Lung (tissue), 12 donors: ENCODE measurements around the gene CHRD. TPM values are rescaled to one million over a fixed set of nuclear protein-coding genes. Genes with fewer than 3 reads are reported as not detected.

Source experiments
- ATAC-seq: fragments of 200-7000 bp; cut with Tn5 transposase; one replicate; pipeline ENCODE4 v1.9.1; 2020; ENCODE audit warnings: moderate number of reproducible peaks; ENCODE audit not compliant: insufficient read depth, low FRiP score
- DNase-seq, 3 donors: peaks; one replicate each; pipeline ENCODE4 v3.0.0-alpha.2; 2013 to 2017
- H3K27ac ChIP-seq, 2 donors: one replicate each; pipeline ENCODE4 v1.5.1; 2013; ENCODE audit warnings: mild to moderate bottlenecking in 2 of 2, moderate library complexity in 2 of 2, control low read depth in 1 of 2, inconsistent platforms in 1 of 2, low read depth in 1 of 2, low read length in 1 of 2
- H3K27me3 ChIP-seq, 3 donors: one replicate each; pipeline ENCODE4 v1.5.1; 2013; ENCODE audit warnings: low read length in 2 of 3; ENCODE audit not compliant: control insufficient read depth in 3 of 3, insufficient read depth in 3 of 3
- H3K36me3 ChIP-seq, 4 donors: one replicate each; pipeline ENCODE4 v1.5.1; 2013; ENCODE audit warnings: low read length in 4 of 4, mild to moderate bottlenecking in 1 of 4, moderate library complexity in 1 of 4; ENCODE audit not compliant: control insufficient read depth in 4 of 4, insufficient read depth in 4 of 4
- H3K4me1 ChIP-seq, 5 donors: one replicate each; pipeline ENCODE4 v1.5.1; 2013; ENCODE audit warnings: low read length in 5 of 5, mild to moderate bottlenecking in 2 of 5, moderate library complexity in 1 of 5; ENCODE audit not compliant: control insufficient read depth in 5 of 5, insufficient read depth in 5 of 5
- H3K4me3 ChIP-seq: one replicate; pipeline ENCODE4 v1.5.1; 2013; ENCODE audit warnings: mild to moderate bottlenecking, control low read depth, moderate library complexity
- H3K9ac ChIP-seq, 2 donors: one replicate each; pipeline ENCODE4 v1.5.1; 2013; ENCODE audit warnings: low read length in 2 of 2, control low read depth in 1 of 2; ENCODE audit not compliant: insufficient read depth in 1 of 2
- H3K9me3 ChIP-seq, 4 donors: one replicate each; pipeline ENCODE4 v1.5.1; 2013; ENCODE audit warnings: low read length in 3 of 4, mild to moderate bottlenecking in 1 of 4, moderate library complexity in 1 of 4; ENCODE audit not compliant: control insufficient read depth in 4 of 4, insufficient read depth in 3 of 4
- WGBS, 2 donors: extraction: QIAGEN DNeasy Blood & Tissue Kit; methylation state at CpG; one replicate each; pipeline ENCODE4 v1.1.7; 2013; 5-methylcytosine and 5-hydroxymethylcytosine counted together
- polyA plus RNA-seq, 2 donors: library from polyadenylated mRNA; stranded (reverse); fragments of 200-250 nt; gene quantifications; one replicate each; pipeline ENCODE4 v1.2.1, GENCODE V29; 2013
- total RNA-seq, 2 donors: library from RNA; depleted of rRNA in 1 of 2; stranded (reverse); fragments of >200 nt in 1 of 2; gene quantifications; one replicate each; pipeline ENCODE4 v1.2.1, GENCODE V29; 2014 to 2021
- TF ChIP-seq, protein P1 (sequence below): IDR thresholded peaks from 2 replicates; pipeline ENCODE4 v1.5.1; 2012; ENCODE audit warnings: mild to moderate bottlenecking; ENCODE audit errors: control extremely low read depth, extremely low read depth
- donor health status: control.
- donor health status: control.
- donor health status: Bipolar disorder and iron deficiency.
- donor health status: healthy.
- donor health status: DM: yes; HTN: yes; CAD: no.

The CHRD gene
- total and polyA plus RNA-seq, 4 donors = 4.2 to 16.7 (median 5.8) TPM

DNA sequence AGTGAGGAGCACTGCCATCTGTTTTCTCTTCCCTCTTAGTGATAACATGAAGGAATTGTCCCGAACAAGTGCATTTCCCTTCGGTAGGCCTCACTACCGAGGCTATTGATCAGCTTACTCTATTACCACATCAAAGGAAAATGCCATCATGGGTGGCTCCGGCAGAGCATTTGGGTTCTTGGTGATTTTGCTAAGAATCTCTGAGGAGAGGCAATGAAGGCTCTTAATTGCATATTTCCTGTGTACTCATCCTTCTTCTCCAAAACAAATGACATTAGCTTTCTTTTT lies 35.3 kb downstream of the CHRD start:
- H3K27me3 ChIP-seq = peaks cover 0 to 2% (median 0%) of the 10 kb centered on the region in 3 donors
- ATAC-seq (no peak), DNase-seq (no peak)
- no peaks in the 10 kb centered on the region for H3K4me1 ChIP-seq
- H3K4me3 ChIP-seq = no peak overlapping the region
- WGBS, 2 donors = 76 to 85% methylated on average over 4 of the region's 4 CpGs
- no peaks in the 10 kb centered on the region for H3K9me3 ChIP-seq
- no peaks in the 10 kb centered on the region for H3K36me3 ChIP-seq
- no peak overlapping the region for H3K9ac ChIP-seq
- no peak overlapping the region for H3K27ac ChIP-seq
- TF ChIP-seq, protein P1, sequence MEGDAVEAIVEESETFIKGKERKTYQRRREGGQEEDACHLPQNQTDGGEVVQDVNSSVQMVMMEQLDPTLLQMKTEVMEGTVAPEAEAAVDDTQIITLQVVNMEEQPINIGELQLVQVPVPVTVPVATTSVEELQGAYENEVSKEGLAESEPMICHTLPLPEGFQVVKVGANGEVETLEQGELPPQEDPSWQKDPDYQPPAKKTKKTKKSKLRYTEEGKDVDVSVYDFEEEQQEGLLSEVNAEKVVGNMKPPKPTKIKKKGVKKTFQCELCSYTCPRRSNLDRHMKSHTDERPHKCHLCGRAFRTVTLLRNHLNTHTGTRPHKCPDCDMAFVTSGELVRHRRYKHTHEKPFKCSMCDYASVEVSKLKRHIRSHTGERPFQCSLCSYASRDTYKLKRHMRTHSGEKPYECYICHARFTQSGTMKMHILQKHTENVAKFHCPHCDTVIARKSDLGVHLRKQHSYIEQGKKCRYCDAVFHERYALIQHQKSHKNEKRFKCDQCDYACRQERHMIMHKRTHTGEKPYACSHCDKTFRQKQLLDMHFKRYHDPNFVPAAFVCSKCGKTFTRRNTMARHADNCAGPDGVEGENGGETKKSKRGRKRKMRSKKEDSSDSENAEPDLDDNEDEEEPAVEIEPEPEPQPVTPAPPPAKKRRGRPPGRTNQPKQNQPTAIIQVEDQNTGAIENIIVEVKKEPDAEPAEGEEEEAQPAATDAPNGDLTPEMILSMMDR = no peak

DNA sequence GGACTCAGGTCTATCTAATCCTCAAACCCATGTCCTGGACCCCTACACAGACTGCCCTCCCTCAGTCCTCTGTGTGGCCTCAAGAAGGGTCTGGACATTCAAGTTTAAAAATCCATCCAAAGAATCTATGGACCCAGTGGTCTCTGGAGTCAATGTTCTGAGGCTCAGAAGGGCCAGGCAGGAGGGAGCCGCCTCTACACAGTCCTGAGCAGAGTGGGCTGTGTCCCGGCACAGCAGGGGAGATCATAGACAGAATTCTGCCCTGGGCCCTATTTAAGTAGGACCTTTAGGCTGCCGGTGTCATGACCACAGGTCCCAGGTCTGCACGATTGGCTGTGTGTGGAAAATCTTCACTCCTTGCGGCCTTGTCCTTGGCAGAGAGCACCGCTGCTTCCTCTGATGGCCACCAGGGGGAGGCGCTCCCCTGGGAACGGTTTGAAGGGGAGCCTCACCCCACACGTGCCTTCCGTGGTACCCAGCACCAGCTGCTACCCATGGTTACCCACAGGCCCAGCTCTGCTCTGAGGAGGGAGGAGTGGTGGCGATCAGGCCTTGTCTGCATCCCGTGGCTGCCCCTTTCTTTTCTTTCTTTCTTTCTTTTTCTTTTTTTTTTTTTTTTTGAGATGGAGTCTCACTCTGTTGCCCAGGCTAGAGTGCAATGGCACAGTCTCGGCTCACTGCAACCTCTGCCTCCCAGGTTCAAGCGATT lies 37.9 kb downstream of the CHRD start:
- WGBS, 2 donors = 23 to 28% methylated on average over 12 to 14 of the region's 14 CpGs
- H3K9ac ChIP-seq = no peak overlapping the region
- no peaks in the 10 kb centered on the region for H3K9me3 ChIP-seq
- ATAC-seq = peak; percentile 77
- TF ChIP-seq, protein P1 = peak; percentile 88
- no peaks in the 10 kb centered on the region for H3K36me3 ChIP-seq
- DNase-seq = peak; percentile 49 to 62 (median 60)
- no peaks in the 10 kb centered on the region for H3K4me1 ChIP-seq
- H3K27me3 ChIP-seq = peaks cover 0 to 2% (median 0%) of the 10 kb centered on the region in 3 donors
- no peak overlapping the region for H3K27ac ChIP-seq
- H3K4me3 ChIP-seq = no peak overlapping the region

DNA sequence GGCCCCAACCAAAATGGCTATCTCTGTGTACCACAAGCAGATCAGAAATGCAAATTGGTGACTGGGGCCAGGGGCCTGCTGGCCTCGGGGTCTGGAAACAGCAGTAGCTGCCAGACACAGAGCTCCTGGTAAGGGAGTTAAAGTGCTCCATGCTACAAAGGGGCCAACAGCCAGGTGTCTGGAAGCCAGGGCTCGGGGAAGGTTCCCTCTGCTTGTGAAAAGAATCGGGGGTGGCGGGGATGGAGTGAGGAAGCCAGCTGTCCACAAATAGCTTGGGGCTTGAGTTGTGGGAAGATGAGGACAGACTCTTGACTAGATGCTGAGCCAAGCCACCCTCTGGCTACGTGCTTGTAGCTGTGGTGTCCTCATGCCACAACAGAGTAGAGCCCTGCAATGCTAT lies 39.3 kb downstream of the CHRD start:
- Histone ChIP-seq H3K27me3 (peaks cover 0 to 2% (median 0%) of the 10 kb centered on the region in 3 donors), H3K4me3 (no peak overlapping the region), H3K9me3 (peaks cover 0 to 2% (median 0%) of the 10 kb centered on the region in 4 donors), H3K9ac (no peak overlapping the region), H3K27ac (no peak overlapping the region), H3K4me1 (no peaks in the 10 kb centered on the region), H3K36me3 (no peaks in the 10 kb centered on the region)
- TF ChIP-seq, protein P1 = no peak
- ATAC-seq = no peak
- no peak for DNase-seq
- WGBS, 2 donors = 82% methylated on average over 5 of the region's 5 CpGs

DNA sequence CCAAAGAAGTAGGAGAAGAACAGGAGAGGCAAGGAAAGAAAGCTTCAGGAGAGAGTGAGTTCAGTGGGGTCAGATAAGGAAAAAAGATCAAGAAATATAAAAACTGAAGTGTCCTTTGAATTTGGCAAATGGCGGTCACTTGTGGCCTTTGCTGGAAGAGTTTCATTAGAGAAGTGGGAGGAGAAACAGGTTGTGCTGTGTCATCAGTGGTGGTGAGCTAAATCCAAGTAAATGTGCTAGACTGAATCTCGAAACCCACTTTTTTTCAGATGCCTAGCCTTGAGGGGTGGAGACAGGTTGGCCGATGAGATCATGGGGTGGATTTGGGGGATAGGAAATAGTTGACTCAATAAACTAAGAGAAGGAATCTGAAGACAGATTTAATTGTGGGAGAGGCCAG lies 43.7 kb downstream of the CHRD start:
- no peak for DNase-seq
- Histone ChIP-seq H3K4me3 (no peak overlapping the region), H3K9ac (no peak overlapping the region), H3K4me1 (no peaks in the 10 kb centered on the region), H3K36me3 (no peaks in the 10 kb centered on the region), H3K27ac (no peak overlapping the region), H3K27me3 (no peaks in the 10 kb centered on the region), H3K9me3 (peaks cover 0 to 5% (median 0%) of the 10 kb centered on the region in 4 donors)
- TF ChIP-seq, protein P1 = no peak
- ATAC-seq = no peak
- 51 to 58% methylated on average over 3 of the region's 3 CpGs for WGBS, 2 donors
